Stomach (tissue), 4 donors: Measurements from ENCODE around the gene GABRP.

Source experiments
- EP300 ChIP-seq: sonication (generic); formaldehyde crosslinking; IDR thresholded peaks from one replicate; pipeline ENCODE4 v1.6.1; 2017; ENCODE audit warnings: antibody characterized with exemption
- POLR2A ChIP-seq, 4 donors: fragments of 450-650 bp; IDR thresholded peaks; one replicate each; pipeline ENCODE4 v1.6.1; 2016; ENCODE audit warnings: antibody characterized with exemption in 4 of 4, control low read depth in 2 of 4, mild to moderate bottlenecking in 1 of 4, moderate library complexity in 1 of 4
- POLR2AphosphoS5 ChIP-seq, 3 donors: sonication (generic); formaldehyde crosslinking; IDR thresholded peaks; one replicate each; pipeline ENCODE4 v1.6.1; 2016; ENCODE audit warnings: antibody characterized with exemption in 3 of 3
- TF ChIP-seq, protein P1 (sequence below), 7 experiments: fragments of 450-650 bp in 4 of 7; fragments of 200-600 bp in 3 of 7; sonication (generic) in 3 of 7; IDR thresholded peaks; one replicate each; pipeline ENCODE4 v1.5.1; 2016 to 2019; ENCODE audit warnings: antibody characterized with exemption in 7 of 7, control low read depth in 2 of 7, mild to moderate bottlenecking in 1 of 7

- TF ChIP-seq, protein P1, sequence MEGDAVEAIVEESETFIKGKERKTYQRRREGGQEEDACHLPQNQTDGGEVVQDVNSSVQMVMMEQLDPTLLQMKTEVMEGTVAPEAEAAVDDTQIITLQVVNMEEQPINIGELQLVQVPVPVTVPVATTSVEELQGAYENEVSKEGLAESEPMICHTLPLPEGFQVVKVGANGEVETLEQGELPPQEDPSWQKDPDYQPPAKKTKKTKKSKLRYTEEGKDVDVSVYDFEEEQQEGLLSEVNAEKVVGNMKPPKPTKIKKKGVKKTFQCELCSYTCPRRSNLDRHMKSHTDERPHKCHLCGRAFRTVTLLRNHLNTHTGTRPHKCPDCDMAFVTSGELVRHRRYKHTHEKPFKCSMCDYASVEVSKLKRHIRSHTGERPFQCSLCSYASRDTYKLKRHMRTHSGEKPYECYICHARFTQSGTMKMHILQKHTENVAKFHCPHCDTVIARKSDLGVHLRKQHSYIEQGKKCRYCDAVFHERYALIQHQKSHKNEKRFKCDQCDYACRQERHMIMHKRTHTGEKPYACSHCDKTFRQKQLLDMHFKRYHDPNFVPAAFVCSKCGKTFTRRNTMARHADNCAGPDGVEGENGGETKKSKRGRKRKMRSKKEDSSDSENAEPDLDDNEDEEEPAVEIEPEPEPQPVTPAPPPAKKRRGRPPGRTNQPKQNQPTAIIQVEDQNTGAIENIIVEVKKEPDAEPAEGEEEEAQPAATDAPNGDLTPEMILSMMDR (IDR thresholded peaks at IDR 0.05): no peak
- TF ChIP-seq POLR2AphosphoS5 (IDR thresholded peaks at IDR 0.05): no peak
- no peak for TF ChIP-seq EP300
- TF ChIP-seq POLR2A (IDR thresholded peaks at IDR 0.05): no peak
These were observed 41.7 kb upstream of the GABRP start for GRCh38 chr5:170741801-170742200.
